ENCODE measurements around the gene ZDHHC16.
"Not testable (repeated sequence)": the region's sequence is repeated elsewhere in the genome, so short reads cannot be mapped to it uniquely, and the experiment has no call there.

DNA sequence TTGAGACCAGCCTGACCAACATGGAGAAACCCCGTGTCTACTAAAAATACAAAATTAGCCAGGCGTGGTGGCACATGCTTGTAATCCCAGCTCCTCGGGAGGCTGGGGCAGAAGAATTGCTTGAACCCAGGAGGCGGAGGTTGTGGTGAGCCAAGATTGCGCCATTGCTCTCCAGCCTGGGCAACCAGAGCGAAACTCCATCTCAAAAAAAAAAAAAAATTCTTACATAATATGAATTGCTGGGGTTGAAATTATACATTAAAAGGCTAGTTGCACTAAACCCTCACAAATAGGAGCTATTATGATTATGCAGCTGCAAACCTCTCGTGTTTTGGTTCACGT lies 22.2 kb upstream of the ZDHHC16 start:
- not testable (repeated sequence) for TF ChIP-seq CTCF, POLR2A (IDR thresholded peaks at IDR 0.05)

Data from Peyer's patch (tissue), 4 donors.